ENCODE measurements around the gene KCTD8. TPM values are rescaled to one million over a fixed set of nuclear protein-coding genes. Genes with fewer than 3 reads are reported as not detected.

Gene KCTD8
- total and polyA plus RNA-seq, 2 donors (not counting 3 experiments of a cell fraction or from before 2014, with no cell fraction given) = 0.36 to 0.80 TPM

DNA sequence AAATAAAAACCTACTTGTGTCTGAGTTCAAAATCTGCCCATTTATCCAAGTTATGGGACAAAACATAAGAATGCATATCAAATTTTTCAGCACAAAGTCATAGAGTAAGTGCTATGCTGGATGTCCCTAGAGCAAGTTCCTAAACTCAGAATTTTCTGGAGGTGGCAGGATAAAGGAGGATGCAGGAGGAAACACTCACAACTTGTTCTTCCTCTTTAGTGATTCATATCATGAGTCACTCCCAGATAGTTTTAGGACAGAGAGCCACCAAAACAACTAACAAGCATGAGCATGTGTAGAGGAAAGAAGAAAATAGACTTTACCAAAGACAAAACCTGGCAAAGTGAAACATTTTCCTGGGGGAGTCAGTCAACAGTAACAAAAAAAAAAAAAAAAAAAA lies 302.7 kb downstream of the KCTD8 start:
- Histone ChIP-seq H3K4me3 (replicated peaks in 1 of 3; ENCODE audit: insufficient read depth in 1 of 3, low read depth in 1 of 3, low read length in 3 of 3) (peak overlapping the region in 1 of 3 experiments; percentile 17), H3K27me3 (ENCODE audit: control insufficient read depth in 2 of 2, insufficient read depth in 2 of 2, low read length in 2 of 2) (no peaks in the 10 kb centered on the region), H4K20me1 (replicated peaks; ENCODE audit: control insufficient read depth, extremely low read depth, insufficient read depth, low read length) (no peaks in the 10 kb centered on the region), H3K36me3 (ENCODE audit: control insufficient read depth in 2 of 2, extremely low read depth in 1 of 2, insufficient read depth in 2 of 2, low read length in 2 of 2) (no peaks in the 10 kb centered on the region), H3K9me3 (replicated peaks; ENCODE audit: control insufficient read depth, insufficient read depth, low read length) (no peaks in the 10 kb centered on the region), H3K27ac (ENCODE audit: insufficient read depth, low read depth, low read length) (peak overlapping the region; percentile 93), H3K9ac (replicated peaks; ENCODE audit: extremely low read depth, insufficient read depth, low read length) (peak overlapping the region; percentile 57), H3K9me1 (replicated peaks; ENCODE audit: control insufficient read depth, extremely low read depth, insufficient read depth, low read length) (no peaks in the 10 kb centered on the region), H3K79me2 (ENCODE audit: control insufficient read depth, insufficient read depth, low read length) (no peaks in the 10 kb centered on the region), H3K4me2 (ENCODE audit: insufficient read depth, low read length) (peak overlapping the region; percentile 89), H3K4me1 (ENCODE audit: control insufficient read depth, extremely low read depth, insufficient read depth, low read length) (peaks cover 59% of the 10 kb centered on the region), H2AFZ (ENCODE audit: low read depth, low read length) (peak overlapping the region; percentile 16)
- ChIA-PET POLR2A (no interaction called here), CTCF (interaction anchor here (1.0 to 1.6 kb wide), 2 partner anchors 25 to 303 kb away, joined by 3 read pairs; partner anchors contain the start of gene KCTD8)
- intact Hi-C loops (cut with micrococcal nuclease) = loop anchor here (1.0 to 10.0 kb wide), 6 partner anchors 15 to 361 kb away; partner anchors contain the start of gene KCTD8
- peak; percentile 77 for DNase-seq (ENCODE audit: low read depth, low spot score)
- dilution Hi-C loops (cut with MboI; ENCODE audit: extremely low pct_ligation_motif_present, low sequenced_read_pairs) = no loop called here
- BruUV-seq (replicated peaks) = no TSS peak
- peak; percentile 64 for FAIRE-seq
- TF ChIP-seq POLR2A (IDR thresholded peaks at IDR 0.05; ENCODE audit: low read depth, low read length) (no peak), MYC (IDR thresholded peaks at IDR 0.05; ENCODE audit: low read depth, low read length) (no peak), JUN (IDR thresholded peaks at IDR 0.05; ENCODE audit: borderline replicate concordance, insufficient read depth, insufficient read length, low read depth) (peak; percentile 95), EZH2 (IDR thresholded peaks at IDR 0.05; ENCODE audit: borderline replicate concordance, low read depth, low read length, severe bottlenecking) (no peak), FOS (IDR thresholded peaks at IDR 0.05; ENCODE audit: borderline replicate concordance, insufficient read depth, low read length) (peak; percentile 94), MAX (IDR thresholded peaks at IDR 0.05; ENCODE audit: insufficient read depth, insufficient read length) (no peak), GATA2 (IDR thresholded peaks at IDR 0.05; ENCODE audit: insufficient read depth, insufficient read length, low read depth, low read length) (no peak), POLR2AphosphoS5 (IDR thresholded peaks at IDR 0.05; ENCODE audit: insufficient read depth, low read depth, low read length) (peak; percentile 62)

GRCh38 chr4:44132526-44132925 lies 316.1 kb downstream of the KCTD8 start:
- Histone ChIP-seq H3K4me1 (ENCODE audit: control insufficient read depth, extremely low read depth, insufficient read depth, low read length) (no peaks in the 10 kb centered on the region), H3K4me2 (ENCODE audit: insufficient read depth, low read length) (no peak overlapping the region), H3K79me2 (ENCODE audit: control insufficient read depth, insufficient read depth, low read length) (no peaks in the 10 kb centered on the region), H3K9me1 (replicated peaks; ENCODE audit: control insufficient read depth, extremely low read depth, insufficient read depth, low read length) (no peaks in the 10 kb centered on the region), H3K36me3 (ENCODE audit: control insufficient read depth in 2 of 2, extremely low read depth in 1 of 2, insufficient read depth in 2 of 2, low read length in 2 of 2) (no peaks in the 10 kb centered on the region), H3K4me3 (replicated peaks in 1 of 3; ENCODE audit: insufficient read depth in 1 of 3, low read depth in 1 of 3, low read length in 3 of 3) (no peak overlapping the region), H3K27me3 (ENCODE audit: control insufficient read depth in 2 of 2, insufficient read depth in 2 of 2, low read length in 2 of 2) (no peaks in the 10 kb centered on the region), H4K20me1 (replicated peaks; ENCODE audit: control insufficient read depth, extremely low read depth, insufficient read depth, low read length) (no peaks in the 10 kb centered on the region), H3K9ac (replicated peaks; ENCODE audit: extremely low read depth, insufficient read depth, low read length) (no peak overlapping the region), H3K27ac (ENCODE audit: insufficient read depth, low read depth, low read length) (no peak overlapping the region), H2AFZ (ENCODE audit: low read depth, low read length) (no peak overlapping the region), H3K9me3 (replicated peaks; ENCODE audit: control insufficient read depth, insufficient read depth, low read length) (no peaks in the 10 kb centered on the region)
- BruUV-seq (replicated peaks) = no TSS peak
- dilution Hi-C loops (cut with MboI; ENCODE audit: extremely low pct_ligation_motif_present, low sequenced_read_pairs) = no loop called here
- FAIRE-seq = no peak
- CTCF ChIA-PET = interaction anchor here (1.4 kb wide), 1 partner anchor 8 kb away, joined by 5 read pairs; no protein-coding TSS in a partner anchor
- DNase-seq (ENCODE audit: low read depth, low spot score) = no peak
- intact Hi-C loops (cut with micrococcal nuclease) = no loop called here
- POLR2A ChIA-PET = no interaction called here
- TF ChIP-seq EZH2 (IDR thresholded peaks at IDR 0.05; ENCODE audit: borderline replicate concordance, low read depth, low read length, severe bottlenecking) (no peak), POLR2A (IDR thresholded peaks at IDR 0.05; ENCODE audit: low read depth, low read length) (no peak), MAX (IDR thresholded peaks at IDR 0.05; ENCODE audit: insufficient read depth, insufficient read length) (no peak), POLR2AphosphoS5 (IDR thresholded peaks at IDR 0.05; ENCODE audit: insufficient read depth, low read depth, low read length) (no peak), JUN (IDR thresholded peaks at IDR 0.05; ENCODE audit: borderline replicate concordance, insufficient read depth, insufficient read length, low read depth) (no peak), GATA2 (IDR thresholded peaks at IDR 0.05; ENCODE audit: insufficient read depth, insufficient read length, low read depth, low read length) (no peak), FOS (IDR thresholded peaks at IDR 0.05; ENCODE audit: borderline replicate concordance, insufficient read depth, low read length) (no peak), MYC (IDR thresholded peaks at IDR 0.05; ENCODE audit: low read depth, low read length) (no peak)
- TF ChIP-seq, protein P1, sequence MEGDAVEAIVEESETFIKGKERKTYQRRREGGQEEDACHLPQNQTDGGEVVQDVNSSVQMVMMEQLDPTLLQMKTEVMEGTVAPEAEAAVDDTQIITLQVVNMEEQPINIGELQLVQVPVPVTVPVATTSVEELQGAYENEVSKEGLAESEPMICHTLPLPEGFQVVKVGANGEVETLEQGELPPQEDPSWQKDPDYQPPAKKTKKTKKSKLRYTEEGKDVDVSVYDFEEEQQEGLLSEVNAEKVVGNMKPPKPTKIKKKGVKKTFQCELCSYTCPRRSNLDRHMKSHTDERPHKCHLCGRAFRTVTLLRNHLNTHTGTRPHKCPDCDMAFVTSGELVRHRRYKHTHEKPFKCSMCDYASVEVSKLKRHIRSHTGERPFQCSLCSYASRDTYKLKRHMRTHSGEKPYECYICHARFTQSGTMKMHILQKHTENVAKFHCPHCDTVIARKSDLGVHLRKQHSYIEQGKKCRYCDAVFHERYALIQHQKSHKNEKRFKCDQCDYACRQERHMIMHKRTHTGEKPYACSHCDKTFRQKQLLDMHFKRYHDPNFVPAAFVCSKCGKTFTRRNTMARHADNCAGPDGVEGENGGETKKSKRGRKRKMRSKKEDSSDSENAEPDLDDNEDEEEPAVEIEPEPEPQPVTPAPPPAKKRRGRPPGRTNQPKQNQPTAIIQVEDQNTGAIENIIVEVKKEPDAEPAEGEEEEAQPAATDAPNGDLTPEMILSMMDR (IDR thresholded peaks at IDR 0.05; ENCODE audit: extremely low read depth in 1 of 2, insufficient read depth in 1 of 2, low read depth in 1 of 2, low read length in 2 of 2) = no peak
